MCF 10A (cell line): Measurements from ENCODE around the gene ATL2. TPM values are rescaled to one million over a fixed set of nuclear protein-coding genes. Genes with fewer than 3 reads are reported as not detected.

ENCODE experiments used
- BruUV-seq: library from RNA; stranded (reverse); fragments of 400-500 nt; replicated peaks from 2 replicates; lab custom pipeline; 2021; lab: Mats Ljungman, UMichigan
- CTCF ChIA-PET: fragments of 300-600 bp; sonication (Branson Sonifier 250); formaldehyde crosslinking; extraction: SDS; loops from one replicate; lab custom pipeline; 2021; ENCODE audit warnings: antibody characterized with exemption, inconsistent platforms; lab: Yijun Ruan, JAX
- POLR2A ChIA-PET: fragments of 300-600, 350-650 bp; sonication (Branson Sonifier 250); formaldehyde crosslinking; extraction: SDS; loops from one replicate; lab custom pipeline; 2020; ENCODE audit warnings: antibody characterized with exemption, inconsistent platforms; lab: Yijun Ruan, JAX
- DNase-seq: peaks from one replicate; pipeline ENCODE4 v3.0.0-alpha.2; 2018; ENCODE audit not compliant: unreplicated experiment
- H3K27ac Mint-ChIP-seq: one replicate; pipeline ENCODE4 v1.8.0; 2022; ENCODE audit warnings: mild to moderate bottlenecking, low read depth, mixed read lengths; ENCODE audit not compliant: unreplicated experiment
- H3K27me3 Mint-ChIP-seq: one replicate; pipeline ENCODE4 v1.8.0; 2022; ENCODE audit warnings: mixed read lengths; ENCODE audit not compliant: insufficient read depth, unreplicated experiment
- H3K36me3 Mint-ChIP-seq: one replicate; pipeline ENCODE4 v1.8.0; 2022; ENCODE audit warnings: mild to moderate bottlenecking, moderate library complexity, mixed read lengths; ENCODE audit not compliant: insufficient read depth, unreplicated experiment
- H3K4me1 Mint-ChIP-seq: one replicate; pipeline ENCODE4 v1.8.0; 2022; ENCODE audit warnings: mixed read lengths; ENCODE audit not compliant: insufficient read depth, unreplicated experiment
- H3K4me3 Mint-ChIP-seq: one replicate; pipeline ENCODE4 v1.8.0; 2022; ENCODE audit warnings: mild to moderate bottlenecking, moderate library complexity, mixed read lengths; ENCODE audit not compliant: unreplicated experiment
- H3K9me3 Mint-ChIP-seq: one replicate; pipeline ENCODE4 v1.8.0; 2022; ENCODE audit warnings: mixed read lengths; ENCODE audit not compliant: unreplicated experiment
- intact Hi-C: fragments of 100-400 bp; cut with micrococcal nuclease; formaldehyde crosslinking; loops from 2 replicates; pipeline ENCODE4 v1.14.1; 2022
- total RNA-seq: library from RNA; stranded (reverse); gene quantifications from 2 replicates; pipeline ENCODE4 v1.2.3, GENCODE V29; 2022
- TF ChIP-seq, protein P1 (sequence below): fragments of 200-600 bp; IDR thresholded peaks from one replicate; pipeline ENCODE4 v1.8.0; 2022; ENCODE audit warnings: antibody characterized with exemption, mild to moderate bottlenecking; ENCODE audit not compliant: unreplicated experiment

ATL2 gene
- total RNA-seq, 1 experiment from 2014 or later = 54.2 TPM

GRCh38 chr2:38380397-38381130 lies 3.5 kb upstream of the ATL2 start:
- Mint-ChIP-seq H3K27me3 (no peaks in the 10 kb centered on the region), H3K27ac (no peak overlapping the region), H3K4me1 (peaks cover 11% of the 10 kb centered on the region), H3K36me3 (peaks cover 5% of the 10 kb centered on the region), H3K9me3 (no peaks in the 10 kb centered on the region), H3K4me3 (no peak overlapping the region)
- ChIA-PET CTCF (interaction anchor here (0.5 to 1.5 kb wide), 4 partner anchors 67 to 345 kb away, joined by 3 to 6 read pairs (median 3); no protein-coding TSS in a partner anchor), POLR2A (interaction anchor here (0.6 to 7.0 kb wide), 2 partner anchors 53 to 66 kb away, joined by 3 to 151 read pairs; no protein-coding TSS in a partner anchor)
- TF ChIP-seq, protein P1, sequence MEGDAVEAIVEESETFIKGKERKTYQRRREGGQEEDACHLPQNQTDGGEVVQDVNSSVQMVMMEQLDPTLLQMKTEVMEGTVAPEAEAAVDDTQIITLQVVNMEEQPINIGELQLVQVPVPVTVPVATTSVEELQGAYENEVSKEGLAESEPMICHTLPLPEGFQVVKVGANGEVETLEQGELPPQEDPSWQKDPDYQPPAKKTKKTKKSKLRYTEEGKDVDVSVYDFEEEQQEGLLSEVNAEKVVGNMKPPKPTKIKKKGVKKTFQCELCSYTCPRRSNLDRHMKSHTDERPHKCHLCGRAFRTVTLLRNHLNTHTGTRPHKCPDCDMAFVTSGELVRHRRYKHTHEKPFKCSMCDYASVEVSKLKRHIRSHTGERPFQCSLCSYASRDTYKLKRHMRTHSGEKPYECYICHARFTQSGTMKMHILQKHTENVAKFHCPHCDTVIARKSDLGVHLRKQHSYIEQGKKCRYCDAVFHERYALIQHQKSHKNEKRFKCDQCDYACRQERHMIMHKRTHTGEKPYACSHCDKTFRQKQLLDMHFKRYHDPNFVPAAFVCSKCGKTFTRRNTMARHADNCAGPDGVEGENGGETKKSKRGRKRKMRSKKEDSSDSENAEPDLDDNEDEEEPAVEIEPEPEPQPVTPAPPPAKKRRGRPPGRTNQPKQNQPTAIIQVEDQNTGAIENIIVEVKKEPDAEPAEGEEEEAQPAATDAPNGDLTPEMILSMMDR = no peak
- no peak for DNase-seq
- no TSS peak for BruUV-seq
- intact Hi-C loops = no loop called here

DNA sequence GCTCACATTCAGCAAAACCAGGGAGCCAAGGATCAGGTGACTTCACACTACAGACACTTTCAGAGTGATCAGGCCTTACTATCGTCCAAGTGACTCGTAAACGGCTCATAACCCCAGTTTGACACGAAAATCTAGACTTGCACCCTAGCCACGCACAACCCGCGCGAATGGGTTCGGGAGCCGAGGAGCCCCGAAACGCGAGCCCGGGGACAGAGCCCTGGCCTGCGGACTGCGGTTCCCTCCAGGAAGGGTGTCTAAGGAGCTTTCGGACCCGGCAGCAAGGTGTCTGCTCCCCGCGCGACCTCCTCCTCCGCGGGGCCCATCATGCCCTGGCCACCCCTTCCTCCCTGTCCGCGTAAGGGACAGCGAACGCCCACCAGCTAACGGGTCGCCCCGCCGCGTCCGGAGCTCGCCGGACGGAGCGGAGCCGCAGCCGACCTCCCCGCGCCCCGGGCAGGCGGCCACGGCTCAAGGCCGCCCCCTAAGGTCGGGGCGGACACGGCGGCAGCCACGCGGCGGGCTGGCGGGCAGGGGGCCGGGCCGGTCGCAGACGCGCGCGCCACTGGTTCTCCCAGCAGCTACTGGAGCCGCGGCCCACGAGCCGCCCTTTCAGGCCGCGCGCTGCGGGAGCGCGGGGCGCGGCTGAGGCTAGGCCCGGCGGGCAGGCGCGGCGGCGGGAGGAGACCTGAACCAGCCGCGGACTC lies 575 bp downstream of the ATL2 start:
- peak; percentile 79 for DNase-seq
- peak overlapping the region; percentile 98 for H3K27ac Mint-ChIP-seq
- H3K27me3 Mint-ChIP-seq = no peaks in the 10 kb centered on the region
- H3K9me3 Mint-ChIP-seq = no peaks in the 10 kb centered on the region
- POLR2A ChIA-PET = interaction anchor here (0.6 to 7.0 kb wide), 52 partner anchors 10 to 394 kb away, joined by 3 to 151 read pairs (median 5); partner anchors contain the start of genes HNRNPLL and SRSF7
- CTCF ChIA-PET = interaction anchor here (0.6 to 5.3 kb wide), 33 partner anchors 10 to 410 kb away, joined by 3 to 58 read pairs (median 4); no protein-coding TSS in a partner anchor
- H3K36me3 Mint-ChIP-seq = peaks cover 5% of the 10 kb centered on the region
- H3K4me3 Mint-ChIP-seq = peak overlapping the region; percentile 94
- no TSS peak for BruUV-seq
- H3K4me1 Mint-ChIP-seq = peaks cover 31% of the 10 kb centered on the region
- TF ChIP-seq, protein P1 = peak; percentile 49
- intact Hi-C loops = loop anchor here (1.0 to 2.0 kb wide), 3 partner anchors 62 to 132 kb away; no protein-coding TSS in a partner anchor

DNA sequence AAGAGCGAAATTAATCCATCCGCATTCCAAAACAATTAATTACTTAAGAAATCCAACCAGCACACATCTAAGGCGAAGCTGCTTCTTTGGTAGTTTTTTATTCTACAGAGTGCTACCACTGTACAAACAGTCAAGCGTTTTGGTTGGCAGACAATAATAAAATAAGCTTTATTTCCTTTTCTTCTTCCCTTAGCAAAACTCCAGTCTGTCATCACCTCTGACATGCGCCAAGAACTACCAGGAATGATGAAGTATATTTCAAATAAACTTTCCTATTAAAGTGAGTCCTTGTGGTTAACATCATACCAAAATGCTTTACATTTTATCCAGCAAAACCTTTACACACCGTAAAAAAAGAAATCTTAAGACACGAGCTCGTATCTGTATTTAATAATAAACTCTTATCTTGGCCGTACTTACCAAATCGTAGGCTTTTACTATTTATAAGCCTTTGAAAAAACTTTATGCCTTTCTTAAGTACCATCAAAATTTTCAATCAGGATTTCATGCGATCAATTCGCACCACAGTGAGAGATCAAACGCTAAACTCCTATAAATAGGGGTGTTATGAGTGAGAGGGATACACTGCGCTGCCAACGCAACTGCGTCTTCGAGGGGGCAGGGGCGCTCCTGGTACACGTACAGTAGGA lies 1.3 kb downstream of the ATL2 start:
- BruUV-seq = no TSS peak
- Mint-ChIP-seq H3K4me3 (peak overlapping the region; percentile 94), H3K27ac (peak overlapping the region; percentile 98), H3K9me3 (no peaks in the 10 kb centered on the region), H3K4me1 (peaks cover 31% of the 10 kb centered on the region), H3K27me3 (no peaks in the 10 kb centered on the region), H3K36me3 (peaks cover 5% of the 10 kb centered on the region)
- DNase-seq = peak; percentile 6
- TF ChIP-seq, protein P1 = no peak
- intact Hi-C loops = loop anchor here (2.0 kb wide), 1 partner anchor 61 kb away; no protein-coding TSS in a partner anchor
- CTCF ChIA-PET = interaction anchor here (0.6 to 5.3 kb wide), 35 partner anchors 10 to 409 kb away, joined by 3 to 58 read pairs (median 4); no protein-coding TSS in a partner anchor
- POLR2A ChIA-PET = interaction anchor here (0.6 to 7.0 kb wide), 55 partner anchors 10 to 394 kb away, joined by 3 to 151 read pairs (median 5); partner anchors contain the start of genes HNRNPLL and SRSF7
